Mesendoderm (in vitro differentiated cells): ENCODE measurements around the gene ADGRL1.
"Not testable (repeated sequence)": the region's sequence is repeated elsewhere in the genome, so short reads cannot be mapped to it uniquely, and the experiment has no call there.

Source experiments
- DNase-seq: peaks from one replicate; pipeline ENCODE4 v3.0.0; 2013
- H2AK5ac ChIP-seq: 2 replicates; pipeline ENCODE4 v1.6.1; 2013; ENCODE audit warnings: low read length, inconsistent platforms
- H2BK120ac ChIP-seq: 2 replicates; pipeline ENCODE4 v1.6.1; 2013; ENCODE audit warnings: low read depth, mild to moderate bottlenecking, low read length, moderate library complexity, mixed read lengths
- H2BK15ac ChIP-seq: replicated peaks from 2 replicates; pipeline ENCODE4 v1.6.1; 2013; ENCODE audit warnings: low read depth, mild to moderate bottlenecking, moderate library complexity
- H2BK5ac ChIP-seq: 2 replicates; pipeline ENCODE4 v1.6.1; 2013; ENCODE audit warnings: low read length, inconsistent platforms
- H3K18ac ChIP-seq: 2 replicates; pipeline ENCODE4 v1.6.1; 2013; ENCODE audit warnings: mild to moderate bottlenecking, low read length, mixed read lengths
- H3K23ac ChIP-seq: one replicate; pipeline ENCODE4 v1.6.1; 2013; ENCODE audit warnings: low read length
- H3K27ac ChIP-seq: 2 replicates; pipeline ENCODE4 v1.5.1; 2013; ENCODE audit warnings: low read depth, mild to moderate bottlenecking, inconsistent platforms, low read length, moderate library complexity
- H3K27me3 ChIP-seq: 2 replicates; pipeline ENCODE4 v1.6.1; 2013; ENCODE audit warnings: low read length, control low read depth, mild to moderate bottlenecking, inconsistent platforms; ENCODE audit not compliant: insufficient read depth, poor library complexity
- H3K36me3 ChIP-seq: 2 replicates; pipeline ENCODE4 v1.6.1; 2013; ENCODE audit warnings: low read length, inconsistent platforms; ENCODE audit not compliant: control insufficient read depth, insufficient read depth
- H3K4ac ChIP-seq: one replicate; pipeline ENCODE4 v1.6.1; 2013; ENCODE audit warnings: low read depth, mild to moderate bottlenecking, low read length, moderate library complexity
- H3K4me1 ChIP-seq: 2 replicates; pipeline ENCODE4 v1.6.1; 2013; ENCODE audit warnings: low read depth, low read length, inconsistent platforms; ENCODE audit not compliant: control insufficient read depth
- H3K4me2 ChIP-seq: 2 replicates; pipeline ENCODE4 v1.6.1; 2013; ENCODE audit warnings: low read length
- H3K4me3 ChIP-seq: 2 replicates; pipeline ENCODE4 v1.5.1; 2013; ENCODE audit warnings: mild to moderate bottlenecking, low read length
- H3K56ac ChIP-seq: one replicate; pipeline ENCODE4 v1.6.1; 2013; ENCODE audit warnings: low read length
- H3K79me1 ChIP-seq: 2 replicates; pipeline ENCODE4 v1.6.1; 2013; ENCODE audit warnings: low read length, inconsistent platforms
- H3K79me2 ChIP-seq: 2 replicates; pipeline ENCODE4 v1.6.1; 2013; ENCODE audit warnings: mild to moderate bottlenecking, low read length; ENCODE audit not compliant: control insufficient read depth, insufficient read depth
- H3K9ac ChIP-seq: 2 replicates; pipeline ENCODE4 v1.6.1; 2013; ENCODE audit warnings: low read length, inconsistent platforms
- H4K5ac ChIP-seq: one replicate; pipeline ENCODE4 v1.6.1; 2013; ENCODE audit warnings: low read length
- H4K8ac ChIP-seq: one replicate; pipeline ENCODE4 v1.6.1; 2013; ENCODE audit warnings: low read depth, mild to moderate bottlenecking, control low read depth, low read length, moderate library complexity
- WGBS: extraction: QIAGEN DNeasy Blood & Tissue Kit; methylation state at CpG from one replicate; pipeline ENCODE4 v1.1.7; 2013; ENCODE audit warnings: low lambda C conversion rate, missing lambda C conversion rate; ENCODE audit not compliant: insufficient coverage; ENCODE audit errors: extremely low coverage; 5-methylcytosine and 5-hydroxymethylcytosine counted together

The ADGRL1 gene

DNA sequence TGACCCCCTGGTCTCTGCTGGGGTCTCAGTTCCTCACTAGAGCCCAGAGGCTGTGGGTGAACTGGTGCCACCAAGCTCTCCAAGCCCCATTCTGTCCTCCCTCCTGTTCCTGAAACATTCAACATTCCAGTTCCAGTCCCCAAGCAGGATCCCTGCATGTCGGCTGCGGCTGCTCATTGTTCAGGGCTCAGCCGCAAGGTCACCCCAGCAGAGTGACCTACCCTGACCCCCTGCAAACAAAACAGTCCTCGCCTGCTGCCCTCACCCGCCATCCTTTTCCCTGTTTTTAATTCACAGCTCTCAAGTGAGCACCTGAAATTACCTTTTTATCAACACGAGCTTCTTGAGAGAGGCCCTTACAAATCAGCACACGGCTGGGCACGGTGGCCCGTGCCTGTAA lies 19.3 kb downstream of the ADGRL1 start:
- not testable (repeated sequence) for H3K79me1 ChIP-seq, H3K4me3 ChIP-seq, H2BK5ac ChIP-seq, H2BK15ac ChIP-seq, H2AK5ac ChIP-seq, H3K56ac ChIP-seq, H3K23ac ChIP-seq, H4K8ac ChIP-seq, H3K4me1 ChIP-seq, H3K4ac ChIP-seq, H2BK120ac ChIP-seq, H3K27ac ChIP-seq, DNase-seq, H3K36me3 ChIP-seq, H3K18ac ChIP-seq, H3K9ac ChIP-seq, H3K4me2 ChIP-seq, H3K27me3 ChIP-seq, H4K5ac ChIP-seq
- WGBS: no CpG with 5 or more reads among the region's 9 CpGs
- H3K79me2 ChIP-seq: peaks cover 28% of the 10 kb centered on the region

- not testable (repeated sequence) for H2BK15ac ChIP-seq, H2BK120ac ChIP-seq, H3K9ac ChIP-seq, DNase-seq, H3K23ac ChIP-seq, H3K4ac ChIP-seq, H3K4me1 ChIP-seq, H4K8ac ChIP-seq, H4K5ac ChIP-seq, H3K27me3 ChIP-seq, H2BK5ac ChIP-seq, H3K4me2 ChIP-seq, H3K18ac ChIP-seq, H3K4me3 ChIP-seq, H3K27ac ChIP-seq, H2AK5ac ChIP-seq, H3K56ac ChIP-seq, H3K36me3 ChIP-seq, H3K79me1 ChIP-seq
- no CpG with 5 or more reads among the region's 1 CpG for WGBS
- peaks cover 28% of the 10 kb centered on the region for H3K79me2 ChIP-seq
These were observed 20.3 kb downstream of the ADGRL1 start for GRCh38 chr19:14185691-14186090.

GRCh38 chr19:14185158-14185557 lies 20.8 kb downstream of the ADGRL1 start:
- no peak for DNase-seq
- Histone ChIP-seq H2BK120ac (no peak overlapping the region), H3K4me3 (no peak overlapping the region), H3K36me3 (no peaks in the 10 kb centered on the region), H3K27ac (no peak overlapping the region), H2BK15ac (no peak overlapping the region), H3K4ac (no peak overlapping the region), H2BK5ac (no peak overlapping the region), H3K79me2 (peaks cover 24% of the 10 kb centered on the region), H2AK5ac (no peak overlapping the region), H3K79me1 (peaks cover 7% of the 10 kb centered on the region), H4K5ac (no peak overlapping the region), H3K23ac (no peak overlapping the region), H3K4me2 (no peak overlapping the region), H4K8ac (no peak overlapping the region), H3K27me3 (no peaks in the 10 kb centered on the region), H3K18ac (no peak overlapping the region), H3K9ac (no peak overlapping the region), H3K56ac (no peak overlapping the region), H3K4me1 (no peaks in the 10 kb centered on the region)
- no CpG with 5 or more reads among the region's 5 CpGs for WGBS

- Histone ChIP-seq H3K23ac (no peak overlapping the region), H3K56ac (no peak overlapping the region), H2BK5ac (no peak overlapping the region), H2BK120ac (no peak overlapping the region), H3K4me1 (no peaks in the 10 kb centered on the region), H3K9ac (no peak overlapping the region), H3K4me2 (no peak overlapping the region), H3K36me3 (no peaks in the 10 kb centered on the region), H3K18ac (no peak overlapping the region), H3K27ac (no peak overlapping the region), H4K5ac (no peak overlapping the region), H2BK15ac (no peak overlapping the region), H3K4me3 (no peak overlapping the region), H4K8ac (no peak overlapping the region), H3K79me1 (peaks cover 7% of the 10 kb centered on the region), H2AK5ac (no peak overlapping the region), H3K27me3 (no peaks in the 10 kb centered on the region), H3K4ac (no peak overlapping the region), H3K79me2 (peaks cover 20% of the 10 kb centered on the region)
- WGBS: no CpG with 5 or more reads among the region's 14 CpGs
- no peak for DNase-seq
These were observed 22.1 kb downstream of the ADGRL1 start for GRCh38 chr19:14183741-14184350.

GRCh38 chr19:14182476-14182875 lies 23.5 kb downstream of the ADGRL1 start:
- Histone ChIP-seq H3K4ac (no peak overlapping the region), H3K23ac (no peak overlapping the region), H4K5ac (no peak overlapping the region), H3K36me3 (no peaks in the 10 kb centered on the region), H3K4me2 (no peak overlapping the region), H2BK5ac (no peak overlapping the region), H2BK15ac (no peak overlapping the region), H3K18ac (no peak overlapping the region), H2BK120ac (no peak overlapping the region), H2AK5ac (no peak overlapping the region), H3K79me2 (peaks cover 12% of the 10 kb centered on the region), H3K27me3 (no peaks in the 10 kb centered on the region), H3K4me1 (no peaks in the 10 kb centered on the region), H3K4me3 (no peak overlapping the region), H3K9ac (no peak overlapping the region), H3K27ac (no peak overlapping the region), H4K8ac (no peak overlapping the region), H3K56ac (no peak overlapping the region), H3K79me1 (peaks cover 7% of the 10 kb centered on the region)
- WGBS: no CpG with 5 or more reads among the region's 8 CpGs
- no peak for DNase-seq

DNA sequence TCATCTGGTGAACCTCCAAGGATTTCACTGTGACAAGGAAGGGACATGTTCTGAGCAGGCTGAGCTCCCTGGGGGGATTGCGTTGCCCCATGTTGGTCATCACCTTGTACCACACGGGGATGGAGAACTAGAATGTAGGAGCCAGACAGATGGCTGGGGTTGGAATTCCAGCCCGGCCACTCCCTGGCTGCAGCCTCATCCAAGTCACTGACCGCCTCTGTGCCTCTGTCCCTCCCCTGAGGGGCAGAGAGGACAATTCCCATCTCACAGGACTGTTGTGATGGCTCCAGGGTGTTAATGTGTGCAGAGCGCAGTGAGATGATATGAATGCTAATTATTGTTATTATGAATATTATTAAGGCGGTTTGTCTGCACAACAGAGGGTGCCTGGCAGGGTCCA lies 24.1 kb downstream of the ADGRL1 start:
- DNase-seq: no peak
- H2BK15ac ChIP-seq: no peak overlapping the region

More for the DNA sequence above, 24.1 kb downstream of the ADGRL1 start:
- peaks cover 10% of the 10 kb centered on the region for H3K79me2 ChIP-seq
- H3K4ac ChIP-seq: no peak overlapping the region
- no peak overlapping the region for H2BK5ac ChIP-seq
- H3K4me2 ChIP-seq: no peak overlapping the region
- H3K18ac ChIP-seq: no peak overlapping the region
- no peak overlapping the region for H2AK5ac ChIP-seq
- no peak overlapping the region for H3K23ac ChIP-seq
- no peak overlapping the region for H3K9ac ChIP-seq
- no peaks in the 10 kb centered on the region for H3K4me1 ChIP-seq
- no CpG with 5 or more reads among the region's 6 CpGs for whole genome bisulfite sequencing
- H3K27ac ChIP-seq: no peak overlapping the region
- H3K27me3 ChIP-seq: no peaks in the 10 kb centered on the region
- H2BK120ac ChIP-seq: no peak overlapping the region
- no peak overlapping the region for H4K8ac ChIP-seq
- no peak overlapping the region for H3K4me3 ChIP-seq
- no peak overlapping the region for H4K5ac ChIP-seq
- H3K36me3 ChIP-seq: peaks cover 3% of the 10 kb centered on the region
- H3K79me1 ChIP-seq: peaks cover 7% of the 10 kb centered on the region
- no peak overlapping the region for H3K56ac ChIP-seq
